GM19238 (cell line): ENCODE measurements around the gene GNS.

ENCODE experiments used
- DNase-seq: peaks from one replicate; pipeline ENCODE4 v3.0.0; 2011; ENCODE audit warnings: low spot score; ENCODE audit not compliant: insufficient read length

Gene GNS

GRCh38 chr12:64675795-64676194, 83.4 kb downstream of the GNS start:
- DNase-seq, result no peak

- no peak for DNase-seq
Measured at GRCh38 chr12:64674367-64674922, 84.8 kb downstream of the GNS start.

GRCh38 chr12:64673490-64674169, 85.6 kb downstream of the GNS start:
- DNase-seq, result no peak

- no peak for DNase-seq
Measured at GRCh38 chr12:64672925-64673409, 86.2 kb downstream of the GNS start.

GRCh38 chr12:64671681-64672080, 87.5 kb downstream of the GNS start:
- DNase-seq, result no peak

GRCh38 chr12:64670919-64671639, 88.1 kb downstream of the GNS start:
- no peak for DNase-seq

GRCh38 chr12:64670019-64670418, 89.2 kb downstream of the GNS start:
- DNase-seq, result no peak

GRCh38 chr12:64669270-64669842, 89.8 kb downstream of the GNS start:
- no peak for DNase-seq

- DNase-seq, result no peak
Measured at GRCh38 chr12:64667793-64668192, 91.4 kb downstream of the GNS start.

- no peak for DNase-seq
Measured at GRCh38 chr12:64666054-64666914, 92.9 kb downstream of the GNS start.

GRCh38 chr12:64665514-64665913, 93.7 kb downstream of the GNS start:
- no peak for DNase-seq
